Lower leg skin (tissue), 4 donors: Measurements from ENCODE around the gene ZNF771. TPM values are rescaled to one million over a fixed set of nuclear protein-coding genes. Genes with fewer than 3 reads are reported as not detected.

Experiments
- DNase-seq, 2 donors: peaks; one replicate each; pipeline ENCODE4 v3.0.0-alpha.2; 2019; ENCODE audit warnings: low spot score in 2 of 2
- H3K4me3 ChIP-seq: fragments of 200-600 bp; sonication (generic); 2 replicates; pipeline ENCODE4 v1.5.1; 2017; ENCODE audit warnings: mild to moderate bottlenecking, low read depth; ENCODE audit not compliant: poor library complexity, severe bottlenecking
- CTCF ChIP-seq, 3 donors: fragments of 450-650 bp; IDR thresholded peaks; one replicate each; pipeline ENCODE4 v1.5.1; 2016; ENCODE audit warnings: antibody characterized with exemption in 3 of 3, mild to moderate bottlenecking in 3 of 3, moderate library complexity in 2 of 3
- POLR2A ChIP-seq, 2 donors: fragments of 450-650 bp; IDR thresholded peaks; one replicate each; pipeline ENCODE4 v1.6.1; 2016 to 2017; ENCODE audit warnings: antibody characterized with exemption in 2 of 2, mild to moderate bottlenecking in 1 of 2, moderate library complexity in 1 of 2
- WGBS, 2 donors: methylation state at CpG; one replicate each; pipeline ENCODE4 v1.1.5; 2018; 5-methylcytosine and 5-hydroxymethylcytosine counted together
- intact Hi-C: fragments of 100-400 bp; cut with DNase I; formaldehyde crosslinking; loops from one replicate; pipeline ENCODE4 v1.15.0; 2023; ENCODE audit warnings: low total_unique reads
- total RNA-seq, 4 donors: library from RNA; depleted of rRNA; stranded (reverse); fragments of >200 nt; gene quantifications; one replicate each; pipeline ENCODE4 v1.1.0, GENCODE V29; 2016

Gene ZNF771
- total RNA-seq, 4 donors from 2014 or later: 5.9 to 12.8 (median 11.0) TPM

DNA sequence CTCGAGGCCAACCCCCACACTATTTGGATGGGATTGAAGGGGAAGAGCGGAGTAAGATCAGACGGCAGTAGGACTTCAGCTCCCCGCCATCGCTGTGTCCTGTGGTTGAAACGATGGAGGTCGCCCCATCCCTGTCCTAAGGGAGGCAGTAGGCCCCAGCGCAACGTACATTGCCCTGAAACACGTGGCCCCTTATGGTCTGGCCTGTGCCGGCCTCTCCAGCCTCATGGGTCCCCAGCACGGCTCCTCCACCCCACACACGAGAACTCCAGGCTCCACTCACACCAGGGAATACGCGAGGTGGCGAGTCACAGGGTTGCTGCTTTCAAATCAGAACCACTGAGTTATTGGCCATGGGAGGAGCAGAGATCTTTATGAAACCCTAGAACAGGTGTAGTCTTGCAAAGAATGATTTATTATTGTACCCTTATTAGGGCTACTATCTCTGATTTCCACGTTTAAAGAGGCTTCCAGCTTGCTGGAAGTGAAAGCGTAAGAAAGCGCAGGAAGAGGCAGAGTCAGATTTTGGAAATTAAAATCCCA, 23.1 kb downstream of the ZNF771 start:
- 54 to 55% methylated on average over 17 to 19 of the region's 19 CpGs for WGBS, 2 donors
- intact Hi-C loops: no loop called here

GRCh38 chr16:30434852-30435251, 27.4 kb downstream of the ZNF771 start:
- intact Hi-C loops: no loop called here
- TF ChIP-seq CTCF (IDR thresholded peaks at IDR 0.05) (no peak), POLR2A (IDR thresholded peaks at IDR 0.05) (no peak)
- no peak overlapping the region for H3K4me3 ChIP-seq
- WGBS, 2 donors: 39 to 48% methylated on average over 4 of the region's 4 CpGs
- DNase-seq: no peak

More for the DNA sequence above, 23.1 kb downstream of the ZNF771 start:
- no peak overlapping the region for H3K4me3 ChIP-seq
- no peak for DNase-seq
- peak in 1 of 3 donors; percentile 56 for TF ChIP-seq CTCF (IDR thresholded peaks at IDR 0.05)
- TF ChIP-seq POLR2A (IDR thresholded peaks at IDR 0.05): no peak

DNA sequence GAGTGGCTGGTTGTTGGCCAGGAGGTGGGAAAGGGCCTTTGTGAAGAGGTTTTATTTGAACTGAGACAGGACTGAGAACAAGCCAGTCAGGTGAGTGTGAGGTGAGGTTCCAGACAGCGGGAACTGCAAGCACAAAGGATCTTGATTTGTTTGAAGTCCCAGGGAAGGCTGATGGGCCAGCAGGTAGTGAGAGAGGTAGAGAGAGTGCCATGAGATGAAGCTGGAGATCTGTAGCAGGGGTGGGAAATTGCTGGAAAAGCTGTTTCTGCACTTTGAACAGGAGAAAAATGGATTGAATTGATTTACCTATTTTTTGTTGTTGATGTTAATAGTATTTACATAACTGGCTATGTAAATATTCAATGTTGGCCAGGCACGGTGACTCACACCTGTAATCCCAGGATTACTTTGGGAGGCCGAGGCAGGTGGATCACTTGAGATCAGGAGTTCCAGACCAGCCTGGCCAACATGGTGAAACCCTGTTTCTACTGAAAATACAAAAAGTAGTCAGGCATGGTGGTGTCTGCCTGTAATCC, 30.2 kb downstream of the ZNF771 start:
- 67 to 71% methylated on average over 3 of the region's 3 CpGs for WGBS, 2 donors
- DNase-seq: no peak

DNA sequence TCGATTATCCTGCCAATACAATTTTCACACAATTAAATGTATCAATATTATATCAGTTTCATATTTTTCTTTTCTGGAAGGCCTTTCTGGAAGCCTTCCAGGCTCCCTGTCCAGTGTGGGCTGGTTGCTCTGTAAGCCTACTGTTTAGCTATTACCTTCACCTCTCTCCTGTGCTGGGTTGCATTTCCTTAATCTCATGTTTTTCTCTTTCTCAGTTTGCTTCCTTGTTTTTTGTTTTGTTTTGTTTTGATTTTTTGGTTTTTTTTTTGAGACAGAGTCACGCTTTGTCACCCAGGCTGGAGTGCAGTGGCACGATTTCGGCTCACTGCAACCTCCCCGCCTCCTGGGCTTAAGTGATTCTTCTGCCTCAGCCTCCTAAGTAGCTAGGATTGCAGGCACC, 31.4 kb downstream of the ZNF771 start:
- TF ChIP-seq CTCF (IDR thresholded peaks at IDR 0.05) (no peak), POLR2A (IDR thresholded peaks at IDR 0.05) (no peak)
- no peak overlapping the region for H3K4me3 ChIP-seq
- DNase-seq: no peak
- WGBS, 2 donors: 88% methylated on average over 5 of the region's 5 CpGs
- intact Hi-C loops: no loop called here

More for the DNA sequence above, 30.2 kb downstream of the ZNF771 start:
- intact Hi-C loops: no loop called here
- H3K4me3 ChIP-seq: no peak overlapping the region
- TF ChIP-seq POLR2A (IDR thresholded peaks at IDR 0.05) (no peak), CTCF (IDR thresholded peaks at IDR 0.05) (no peak)

DNA sequence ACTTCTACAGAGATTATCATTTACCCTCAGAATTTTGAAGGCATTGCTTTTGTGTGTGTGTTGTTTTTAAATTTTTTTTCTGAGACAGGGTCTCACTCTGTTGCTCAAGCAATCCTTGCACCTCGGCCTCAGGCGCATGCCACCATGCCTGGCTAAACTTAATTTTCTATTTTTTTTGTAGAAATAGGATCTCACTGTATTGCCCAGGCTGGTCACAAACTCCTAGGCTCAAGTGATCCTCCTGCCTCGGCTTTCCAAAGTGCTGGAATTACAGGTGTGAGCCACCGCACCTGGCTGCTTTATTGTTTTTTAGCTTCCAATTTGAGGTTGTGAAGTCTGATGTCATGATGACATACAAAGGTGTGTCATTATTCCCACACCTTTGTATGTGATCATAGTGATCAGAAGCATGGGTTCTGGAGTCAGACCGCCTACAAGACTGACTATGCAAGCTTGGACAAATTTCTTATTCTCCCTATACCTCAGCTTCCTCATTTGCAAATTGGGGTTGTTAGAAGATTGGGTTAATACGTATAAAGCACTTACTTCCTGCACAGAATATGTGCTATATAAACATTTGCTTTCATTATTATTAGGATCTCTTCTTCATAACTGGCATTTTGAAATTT, 32.4 kb downstream of the ZNF771 start:
- DNase-seq: no peak
- TF ChIP-seq POLR2A (IDR thresholded peaks at IDR 0.05) (no peak), CTCF (IDR thresholded peaks at IDR 0.05) (no peak)
- H3K4me3 ChIP-seq: no peak overlapping the region
- WGBS, 2 donors: 83 to 85% methylated on average over 6 of the region's 6 CpGs
- intact Hi-C loops: no loop called here
